ENCODE results near the gene PRLR. TPM values are rescaled to one million over a fixed set of nuclear protein-coding genes. Genes with fewer than 3 reads are reported as not detected.

PRLR gene
- total RNA-seq, 3 donors from 2014 or later (not counting 1 experiment from before 2014, with no cell fraction given), result 0.05 to 0.16 (median 0.09) TPM

GRCh38 chr5:35012365-35012764 is 217.9 kb downstream of the PRLR start:
- TF ChIP-seq, protein P1, sequence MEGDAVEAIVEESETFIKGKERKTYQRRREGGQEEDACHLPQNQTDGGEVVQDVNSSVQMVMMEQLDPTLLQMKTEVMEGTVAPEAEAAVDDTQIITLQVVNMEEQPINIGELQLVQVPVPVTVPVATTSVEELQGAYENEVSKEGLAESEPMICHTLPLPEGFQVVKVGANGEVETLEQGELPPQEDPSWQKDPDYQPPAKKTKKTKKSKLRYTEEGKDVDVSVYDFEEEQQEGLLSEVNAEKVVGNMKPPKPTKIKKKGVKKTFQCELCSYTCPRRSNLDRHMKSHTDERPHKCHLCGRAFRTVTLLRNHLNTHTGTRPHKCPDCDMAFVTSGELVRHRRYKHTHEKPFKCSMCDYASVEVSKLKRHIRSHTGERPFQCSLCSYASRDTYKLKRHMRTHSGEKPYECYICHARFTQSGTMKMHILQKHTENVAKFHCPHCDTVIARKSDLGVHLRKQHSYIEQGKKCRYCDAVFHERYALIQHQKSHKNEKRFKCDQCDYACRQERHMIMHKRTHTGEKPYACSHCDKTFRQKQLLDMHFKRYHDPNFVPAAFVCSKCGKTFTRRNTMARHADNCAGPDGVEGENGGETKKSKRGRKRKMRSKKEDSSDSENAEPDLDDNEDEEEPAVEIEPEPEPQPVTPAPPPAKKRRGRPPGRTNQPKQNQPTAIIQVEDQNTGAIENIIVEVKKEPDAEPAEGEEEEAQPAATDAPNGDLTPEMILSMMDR (IDR thresholded peaks at IDR 0.05), result no peak
- ATAC-seq (no peak), DNase-seq (no peak)
- Histone ChIP-seq H3K27ac (ENCODE audit: low read length) (no peak overlapping the region), H3K27me3 (ENCODE audit: control insufficient read depth, insufficient read depth, low read length) (no peaks in the 10 kb centered on the region), H3K4me3 (ENCODE audit: low read length) (no peak overlapping the region), H3K4me1 (ENCODE audit: control insufficient read depth, insufficient read depth, low read length) (no peaks in the 10 kb centered on the region), H3K9me3 (ENCODE audit: control insufficient read depth, insufficient read depth, low read length) (no peaks in the 10 kb centered on the region), H3K36me3 (ENCODE audit: control insufficient read depth, insufficient read depth, low read length) (no peaks in the 10 kb centered on the region)
- H3K9me3 Mint-ChIP-seq, result no peaks in the 10 kb centered on the region
- no peak overlapping the region for H3K27ac Mint-ChIP-seq
- intact Hi-C loops (cut with micrococcal nuclease), result no loop called here
- H3K36me3 Mint-ChIP-seq, result no peaks in the 10 kb centered on the region
- WGBS (ENCODE audit: insufficient coverage), result 100% methylated on average over 2 of the region's 3 CpGs
- no peak overlapping the region for H3K4me3 Mint-ChIP-seq
- peaks cover 16 to 18% of the 10 kb centered on the region in 2 donors for H3K27me3 Mint-ChIP-seq (ENCODE audit: low read depth in 2 of 2)
- H3K4me1 Mint-ChIP-seq, result no peaks in the 10 kb centered on the region

GRCh38 chr5:35010676-35011075 is 219.6 kb downstream of the PRLR start:
- Mint-ChIP-seq H3K4me3 (no peak overlapping the region), H3K36me3 (no peaks in the 10 kb centered on the region), H3K27ac (no peak overlapping the region), H3K9me3 (no peaks in the 10 kb centered on the region), H3K4me1 (no peaks in the 10 kb centered on the region), H3K27me3 (ENCODE audit: low read depth in 2 of 2) (peaks cover 18% of the 10 kb centered on the region in 2 donors)
- intact Hi-C loops (cut with micrococcal nuclease), result no loop called here
- Histone ChIP-seq H3K4me1 (ENCODE audit: control insufficient read depth, insufficient read depth, low read length) (no peaks in the 10 kb centered on the region), H3K27ac (ENCODE audit: low read length) (no peak overlapping the region), H3K36me3 (ENCODE audit: control insufficient read depth, insufficient read depth, low read length) (no peaks in the 10 kb centered on the region), H3K27me3 (ENCODE audit: control insufficient read depth, insufficient read depth, low read length) (no peaks in the 10 kb centered on the region), H3K4me3 (ENCODE audit: low read length) (no peak overlapping the region), H3K9me3 (ENCODE audit: control insufficient read depth, insufficient read depth, low read length) (no peaks in the 10 kb centered on the region)
- TF ChIP-seq, protein P1 (IDR thresholded peaks at IDR 0.05), result no peak
- DNase-seq, result no peak
- no peak for ATAC-seq

GRCh38 chr5:35009657-35010056 is 220.6 kb downstream of the PRLR start:
- H3K36me3 ChIP-seq (ENCODE audit: control insufficient read depth, insufficient read depth, low read length), result no peaks in the 10 kb centered on the region
- Mint-ChIP-seq H3K36me3 (no peaks in the 10 kb centered on the region), H3K4me3 (no peak overlapping the region), H3K4me1 (no peaks in the 10 kb centered on the region), H3K27me3 (ENCODE audit: low read depth in 2 of 2) (peaks cover 18% of the 10 kb centered on the region in 2 donors), H3K9me3 (no peaks in the 10 kb centered on the region), H3K27ac (no peak overlapping the region)
- intact Hi-C loops (cut with micrococcal nuclease), result no loop called here
- TF ChIP-seq, protein P1 (IDR thresholded peaks at IDR 0.05), result no peak
- ATAC-seq (no peak), DNase-seq (no peak)
- no peak overlapping the region for H3K27ac ChIP-seq (ENCODE audit: low read length)
- H3K27me3 ChIP-seq (ENCODE audit: control insufficient read depth, insufficient read depth, low read length), result no peaks in the 10 kb centered on the region
- no peaks in the 10 kb centered on the region for H3K9me3 ChIP-seq (ENCODE audit: control insufficient read depth, insufficient read depth, low read length)
- no peak overlapping the region for H3K4me3 ChIP-seq (ENCODE audit: low read length)
- 100% methylated on average over 2 of the region's 3 CpGs for WGBS (ENCODE audit: insufficient coverage)
- no peaks in the 10 kb centered on the region for H3K4me1 ChIP-seq (ENCODE audit: control insufficient read depth, insufficient read depth, low read length)

DNA sequence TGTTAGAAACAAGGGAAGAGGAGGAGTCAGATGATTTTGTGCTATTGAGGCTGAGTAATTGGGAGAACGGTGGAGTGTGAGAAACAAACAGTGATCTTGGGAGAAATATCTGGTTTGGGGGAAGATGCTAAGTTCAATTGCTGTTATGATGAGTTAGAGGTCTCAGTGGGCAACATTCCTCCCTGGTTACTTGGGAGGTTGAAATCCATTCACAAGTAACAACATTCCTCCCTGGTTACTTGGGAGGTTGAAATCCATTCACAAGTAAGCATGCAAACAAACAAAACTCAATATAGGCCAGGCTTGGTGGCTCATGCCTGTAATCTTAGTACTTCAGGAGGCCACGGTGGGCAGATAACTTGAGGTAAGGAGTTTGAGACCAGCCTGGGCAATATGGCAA is 221.3 kb downstream of the PRLR start:
- no peak overlapping the region for H3K27ac ChIP-seq (ENCODE audit: low read length)
- no peaks in the 10 kb centered on the region for H3K9me3 ChIP-seq (ENCODE audit: control insufficient read depth, insufficient read depth, low read length)
- intact Hi-C loops (cut with micrococcal nuclease), result no loop called here
- ATAC-seq (no peak), DNase-seq (no peak)
- Mint-ChIP-seq H3K27me3 (ENCODE audit: low read depth in 2 of 2) (peaks cover 15 to 18% of the 10 kb centered on the region in 2 donors), H3K4me3 (no peak overlapping the region), H3K36me3 (no peaks in the 10 kb centered on the region), H3K27ac (no peak overlapping the region), H3K4me1 (no peaks in the 10 kb centered on the region), H3K9me3 (no peaks in the 10 kb centered on the region)
- no peak overlapping the region for H3K4me3 ChIP-seq (ENCODE audit: low read length)
- WGBS (ENCODE audit: insufficient coverage), result 83% methylated on average over 1 of the region's 2 CpGs
- H3K27me3 ChIP-seq (ENCODE audit: control insufficient read depth, insufficient read depth, low read length), result no peaks in the 10 kb centered on the region
- TF ChIP-seq, protein P1 (IDR thresholded peaks at IDR 0.05), result no peak
- no peaks in the 10 kb centered on the region for H3K4me1 ChIP-seq (ENCODE audit: control insufficient read depth, insufficient read depth, low read length)
- no peaks in the 10 kb centered on the region for H3K36me3 ChIP-seq (ENCODE audit: control insufficient read depth, insufficient read depth, low read length)

Data from natural killer cell (primary cell).